IPS DF 6.9 (cell line): ENCODE measurements around the gene BMP3.
A peak's percentile ranks its signal among the peaks of the same experiment; 100 is the strongest.

Experiments
- DNase-seq: peaks from one replicate; pipeline ENCODE4 v3.0.0-alpha.2; 2013; ENCODE audit warnings: low read depth, low spot score
- H3K27ac ChIP-seq: one replicate; pipeline ENCODE4 v1.5.1; 2013; ENCODE audit warnings: low read length, control low read depth
- H3K27me3 ChIP-seq: 2 replicates; pipeline ENCODE4 v1.6.1; 2013; ENCODE audit warnings: mild to moderate bottlenecking, low read length; ENCODE audit not compliant: control insufficient read depth, insufficient read depth
- H3K36me3 ChIP-seq: 2 replicates; pipeline ENCODE4 v1.6.1; 2013; ENCODE audit warnings: low read length; ENCODE audit not compliant: control insufficient read depth, insufficient read depth
- H3K4me1 ChIP-seq: 2 replicates; pipeline ENCODE4 v1.6.1; 2013; ENCODE audit warnings: low read length; ENCODE audit not compliant: control insufficient read depth, insufficient read depth
- H3K4me3 ChIP-seq: 2 replicates; pipeline ENCODE4 v1.5.1; 2013; ENCODE audit warnings: mild to moderate bottlenecking, low read length
- H3K9me3 ChIP-seq: 2 replicates; pipeline ENCODE4 v1.6.1; 2013; ENCODE audit warnings: low read length, inconsistent platforms; ENCODE audit not compliant: control insufficient read depth, insufficient read depth
- WGBS: extraction: QIAGEN DNeasy Blood & Tissue Kit; methylation state at CpG from one replicate; pipeline ENCODE4 v1.1.7; 2013; ENCODE audit warnings: mixed read lengths, missing lambda C conversion rate; ENCODE audit not compliant: insufficient read length, insufficient coverage; 5-methylcytosine and 5-hydroxymethylcytosine counted together

BMP3 gene

GRCh38 chr4:81049330-81049729 is 18.8 kb downstream of the BMP3 start:
- DNase-seq: no peak
- Histone ChIP-seq H3K4me3 (no peak overlapping the region), H3K27me3 (no peaks in the 10 kb centered on the region), H3K36me3 (no peaks in the 10 kb centered on the region), H3K4me1 (no peaks in the 10 kb centered on the region), H3K27ac (no peak overlapping the region), H3K9me3 (no peaks in the 10 kb centered on the region)
- WGBS: no CpG with 5 or more reads among the region's 4 CpGs

- Histone ChIP-seq H3K4me1 (no peaks in the 10 kb centered on the region), H3K9me3 (no peaks in the 10 kb centered on the region), H3K4me3 (no peak overlapping the region), H3K27ac (no peak overlapping the region), H3K27me3 (no peaks in the 10 kb centered on the region), H3K36me3 (no peaks in the 10 kb centered on the region)
- no CpG with 5 or more reads among the region's 3 CpGs for WGBS
- no peak for DNase-seq
These were observed 19.4 kb downstream of the BMP3 start for GRCh38 chr4:81049907-81050306.

- no CpG with 5 or more reads among the region's 7 CpGs for WGBS
- Histone ChIP-seq H3K9me3 (no peaks in the 10 kb centered on the region), H3K36me3 (no peaks in the 10 kb centered on the region), H3K4me1 (no peaks in the 10 kb centered on the region), H3K27me3 (no peaks in the 10 kb centered on the region), H3K27ac (no peak overlapping the region), H3K4me3 (no peak overlapping the region)
- DNase-seq: no peak
These were observed 21.9 kb downstream of the BMP3 start for GRCh38 chr4:81052119-81053068.

GRCh38 chr4:81058621-81059020 is 28.1 kb downstream of the BMP3 start:
- no peak for DNase-seq
- Histone ChIP-seq H3K9me3 (no peaks in the 10 kb centered on the region), H3K36me3 (no peaks in the 10 kb centered on the region), H3K4me3 (no peak overlapping the region), H3K27me3 (no peaks in the 10 kb centered on the region), H3K27ac (no peak overlapping the region), H3K4me1 (no peaks in the 10 kb centered on the region)
- WGBS: no CpG with 5 or more reads among the region's 1 CpG

GRCh38 chr4:81060587-81061343 is 30.3 kb downstream of the BMP3 start:
- no peak overlapping the region for H3K27ac ChIP-seq
- H3K36me3 ChIP-seq: no peaks in the 10 kb centered on the region
- no peak for DNase-seq
- no peaks in the 10 kb centered on the region for H3K9me3 ChIP-seq
- no CpG with 5 or more reads among the region's 6 CpGs for WGBS
- H3K4me1 ChIP-seq: no peaks in the 10 kb centered on the region
- no peak overlapping the region for H3K4me3 ChIP-seq
- H3K27me3 ChIP-seq: no peaks in the 10 kb centered on the region

GRCh38 chr4:81061344-81061730 is 30.8 kb downstream of the BMP3 start:
- H3K4me1 ChIP-seq: no peaks in the 10 kb centered on the region
- no peaks in the 10 kb centered on the region for H3K9me3 ChIP-seq
- no peak overlapping the region for H3K27ac ChIP-seq
- no peaks in the 10 kb centered on the region for H3K27me3 ChIP-seq
- H3K36me3 ChIP-seq: no peaks in the 10 kb centered on the region
- no peak for DNase-seq
- no peak overlapping the region for H3K4me3 ChIP-seq

- no peaks in the 10 kb centered on the region for H3K4me1 ChIP-seq
- H3K27ac ChIP-seq: no peak overlapping the region
- no peaks in the 10 kb centered on the region for H3K36me3 ChIP-seq
- no peak for DNase-seq
- no CpG with 5 or more reads among the region's 1 CpG for WGBS
- H3K9me3 ChIP-seq: no peaks in the 10 kb centered on the region
- no peaks in the 10 kb centered on the region for H3K27me3 ChIP-seq
- H3K4me3 ChIP-seq: no peak overlapping the region
These were observed 31.5 kb downstream of the BMP3 start for GRCh38 chr4:81062001-81062400.

GRCh38 chr4:81065446-81065845 is 34.9 kb downstream of the BMP3 start:
- no peaks in the 10 kb centered on the region for H3K27me3 ChIP-seq
- no peaks in the 10 kb centered on the region for H3K9me3 ChIP-seq
- H3K4me3 ChIP-seq: no peak overlapping the region
- DNase-seq: no peak
- no peaks in the 10 kb centered on the region for H3K36me3 ChIP-seq
- 100% methylated on average over 1 of the region's 5 CpGs for WGBS
- no peak overlapping the region for H3K27ac ChIP-seq
- no peaks in the 10 kb centered on the region for H3K4me1 ChIP-seq

- no peaks in the 10 kb centered on the region for H3K36me3 ChIP-seq
- no CpG with 5 or more reads among the region's 6 CpGs for WGBS
- no peaks in the 10 kb centered on the region for H3K27me3 ChIP-seq
- H3K4me1 ChIP-seq: no peaks in the 10 kb centered on the region
- H3K9me3 ChIP-seq: no peaks in the 10 kb centered on the region
- H3K4me3 ChIP-seq: no peak overlapping the region
- H3K27ac ChIP-seq: no peak overlapping the region
- DNase-seq: peak; percentile 76
These were observed 39.3 kb downstream of the BMP3 start for GRCh38 chr4:81069706-81070331.

GRCh38 chr4:81071013-81071412 is 40.5 kb downstream of the BMP3 start:
- Histone ChIP-seq H3K36me3 (no peaks in the 10 kb centered on the region), H3K27ac (no peak overlapping the region), H3K4me1 (no peaks in the 10 kb centered on the region), H3K27me3 (no peaks in the 10 kb centered on the region), H3K9me3 (no peaks in the 10 kb centered on the region), H3K4me3 (no peak overlapping the region)
- WGBS: no CpG with 5 or more reads among the region's 2 CpGs
- no peak for DNase-seq
